HG03175 (cell line): ENCODE results near the gene KASH5.
"Not testable (repeated sequence)": the region's sequence is repeated elsewhere in the genome, so short reads cannot be mapped to it uniquely, and the experiment has no call there.

Experiments used
- ATAC-seq: cut with Tn5 transposase; IDR thresholded peaks from one replicate; pipeline ENCODE4 v1.9.1; 2021; ENCODE audit warnings: mild to moderate bottlenecking, moderate library complexity; ENCODE audit not compliant: unreplicated experiment

KASH5 gene

GRCh38 chr19:49434907-49435583 is 47.0 kb downstream of the KASH5 start:
- ATAC-seq: no peak

- ATAC-seq: no peak
Observed at GRCh38 chr19:49435670-49436069, 47.6 kb downstream of the KASH5 start.

- ATAC-seq: no peak
Observed at GRCh38 chr19:49436381-49437017, 48.5 kb downstream of the KASH5 start.

GRCh38 chr19:49437231-49437630 is 49.2 kb downstream of the KASH5 start:
- ATAC-seq: no peak

GRCh38 chr19:49438261-49438660 is 50.2 kb downstream of the KASH5 start:
- no peak for ATAC-seq

- ATAC-seq: no peak
Observed at GRCh38 chr19:49439836-49440235, 51.8 kb downstream of the KASH5 start.

- no peak for ATAC-seq
Observed at GRCh38 chr19:49440439-49441209, 52.6 kb downstream of the KASH5 start.

- no peak for ATAC-seq
Observed at GRCh38 chr19:49441210-49441959, 53.3 kb downstream of the KASH5 start, which contains the start of gene SLC17A7. Gene SLC17A7, minus strand, starts transcription at chr19:49441527. Its CDS starts 148 bp downstream, at chr19:49441379.

GRCh38 chr19:49441960-49442350 is 53.9 kb downstream of the KASH5 start:
- ATAC-seq: no peak

GRCh38 chr19:49442354-49442753 is 54.3 kb downstream of the KASH5 start:
- ATAC-seq: no peak

- ATAC-seq: peak; percentile 4
Observed at GRCh38 chr19:49442771-49443365, 54.8 kb downstream of the KASH5 start.

GRCh38 chr19:49443366-49444099 is 55.5 kb downstream of the KASH5 start:
- peak; percentile 89 for ATAC-seq

GRCh38 chr19:49444100-49444700 is 56.2 kb downstream of the KASH5 start:
- ATAC-seq: not testable (repeated sequence)

- no peak for ATAC-seq
Observed at GRCh38 chr19:49445997-49446396, 57.9 kb downstream of the KASH5 start.

- ATAC-seq: no peak
Observed at GRCh38 chr19:49447485-49448431, 59.7 kb downstream of the KASH5 start.

- ATAC-seq: no peak
Observed at GRCh38 chr19:49448432-49448786, 60.4 kb downstream of the KASH5 start.

GRCh38 chr19:49450405-49450804 is 62.4 kb downstream of the KASH5 start:
- ATAC-seq: no peak

GRCh38 chr19:49451430-49452181 is 63.6 kb downstream of the KASH5 start, which contains the start of gene PIH1D1:
Gene PIH1D1, minus strand, starts transcription at chr19:49451814. Its CDS starts 240 bp downstream, at chr19:49451574.
- peak; percentile 58 for ATAC-seq
